ENCODE measurements around the gene PRICKLE1.

DNA sequence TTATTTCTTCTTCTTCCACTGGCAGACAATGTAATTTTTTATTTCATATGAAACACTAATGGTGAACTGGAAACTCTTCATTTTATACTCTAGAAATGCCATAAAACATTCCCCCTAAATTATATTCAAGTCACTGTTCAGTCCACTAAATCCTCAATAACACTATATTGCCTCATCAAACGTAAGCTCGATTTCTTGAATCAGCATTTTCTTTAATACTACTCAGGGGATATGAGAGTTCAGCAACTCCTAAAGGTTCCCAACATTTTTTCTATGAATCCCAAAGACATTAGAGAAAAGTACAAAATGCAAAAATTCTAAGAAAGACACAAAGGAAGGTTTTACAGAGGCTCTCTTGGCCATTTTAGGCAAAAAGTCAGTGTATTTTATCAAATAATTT is 59.3 kb downstream of the PRICKLE1 start:
- TF ChIP-seq, protein P1, sequence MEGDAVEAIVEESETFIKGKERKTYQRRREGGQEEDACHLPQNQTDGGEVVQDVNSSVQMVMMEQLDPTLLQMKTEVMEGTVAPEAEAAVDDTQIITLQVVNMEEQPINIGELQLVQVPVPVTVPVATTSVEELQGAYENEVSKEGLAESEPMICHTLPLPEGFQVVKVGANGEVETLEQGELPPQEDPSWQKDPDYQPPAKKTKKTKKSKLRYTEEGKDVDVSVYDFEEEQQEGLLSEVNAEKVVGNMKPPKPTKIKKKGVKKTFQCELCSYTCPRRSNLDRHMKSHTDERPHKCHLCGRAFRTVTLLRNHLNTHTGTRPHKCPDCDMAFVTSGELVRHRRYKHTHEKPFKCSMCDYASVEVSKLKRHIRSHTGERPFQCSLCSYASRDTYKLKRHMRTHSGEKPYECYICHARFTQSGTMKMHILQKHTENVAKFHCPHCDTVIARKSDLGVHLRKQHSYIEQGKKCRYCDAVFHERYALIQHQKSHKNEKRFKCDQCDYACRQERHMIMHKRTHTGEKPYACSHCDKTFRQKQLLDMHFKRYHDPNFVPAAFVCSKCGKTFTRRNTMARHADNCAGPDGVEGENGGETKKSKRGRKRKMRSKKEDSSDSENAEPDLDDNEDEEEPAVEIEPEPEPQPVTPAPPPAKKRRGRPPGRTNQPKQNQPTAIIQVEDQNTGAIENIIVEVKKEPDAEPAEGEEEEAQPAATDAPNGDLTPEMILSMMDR (IDR thresholded peaks at IDR 0.05; ENCODE audit: poor library complexity): no peak
- no peak for TF ChIP-seq EZH2 (IDR thresholded peaks at IDR 0.05; ENCODE audit: borderline replicate concordance)

Data from hepatocyte (in vitro differentiated cells).